GM12878 (cell line): Measurements from ENCODE around the gene COMT. TPM values are rescaled to one million over a fixed set of nuclear protein-coding genes. Genes with fewer than 3 reads are reported as not detected.

Source experiments
- ATAC-seq: fragments of 200-7000 bp; cut with Tn5 transposase; 3 replicates; pipeline ENCODE4 v1.9.1; 2020; ENCODE audit warnings: mild to moderate bottlenecking, moderate library complexity
- Bru-seq: library from RNA; stranded (reverse); fragments of 400-500 nt; gene quantifications from one replicate; lab custom pipeline; 2021; lab: Mats Ljungman, UMichigan
- BruChase-seq, 2 experiments: library from RNA; stranded (reverse); fragments of 400-500 nt; gene quantifications; one replicate each; lab custom pipeline; 2021; lab: Mats Ljungman, UMichigan
- BruUV-seq: library from RNA; stranded (reverse); fragments of 400-500 nt; replicated peaks from 2 replicates; lab custom pipeline; 2021; lab: Mats Ljungman, UMichigan
- CTCF ChIA-PET: fragments of 300-600 bp; sonication (Branson Sonifier 250); formaldehyde crosslinking; extraction: SDS; loops from one replicate; lab custom pipeline; 2021; ENCODE audit warnings: inconsistent platforms; lab: Yijun Ruan, JAX
- POLR2A ChIA-PET: fragments of 350-600 bp; formaldehyde crosslinking; extraction: SDS; loops from one replicate; lab custom pipeline; 2021; ENCODE audit warnings: inconsistent platforms; lab: Charles Lee
- RAD21 ChIA-PET: fragments of 300-600 bp; sonication (Branson Sonifier 250); formaldehyde crosslinking; loops from one replicate; lab custom pipeline; 2023; ENCODE audit warnings: antibody characterized with exemption; ENCODE audit not compliant: unreplicated experiment; lab: Charles Lee
- SMC1A ChIA-PET: fragments of 300-600 bp; sonication (Branson Sonifier 250); formaldehyde crosslinking; loops from one replicate; lab custom pipeline; 2023; ENCODE audit not compliant: unreplicated experiment, uncharacterized antibody; lab: Charles Lee
- DNase-seq: peaks from one replicate; pipeline ENCODE4 v3.0.0-alpha.2; 2011; ENCODE audit warnings: low read depth, low spot score
- FAIRE-seq: peaks from 3 replicates; lab custom pipeline; 2011; peaks lifted over from hg19 to GRCh38; lab: Jason Lieb, UNC
- H2AFZ ChIP-seq: 2 replicates; pipeline ENCODE4 v1.6.0; 2011; ENCODE audit warnings: low read depth, low read length, control low read depth; ENCODE audit not compliant: control insufficient read depth
- H3K27ac ChIP-seq: 2 replicates; pipeline ENCODE4 v1.5.1; 2011; ENCODE audit warnings: control low read depth; ENCODE audit not compliant: control insufficient read depth, insufficient read depth
- H3K27me3 ChIP-seq, 2 experiments: replicated peaks in 1 of 2; 2 replicates each; pipeline versions ENCODE4 v1.6.0 to v1.6.1; 2011; ENCODE audit warnings: low read length in 1 of 2; ENCODE audit not compliant: control insufficient read depth in 2 of 2, insufficient read depth in 2 of 2
- H3K36me3 ChIP-seq, 2 experiments: 2 replicates each; pipeline ENCODE4 v1.5.1; 2011; ENCODE audit warnings: low read length in 1 of 2; ENCODE audit not compliant: control insufficient read depth in 2 of 2, insufficient read depth in 2 of 2
- H3K4me1 ChIP-seq: 2 replicates; pipeline ENCODE4 v1.6.1; 2011; ENCODE audit warnings: mild to moderate bottlenecking, low read length, moderate library complexity, mixed read lengths; ENCODE audit not compliant: control insufficient read depth, insufficient read depth
- H3K4me2 ChIP-seq: 2 replicates; pipeline ENCODE4 v1.6.0; 2011; ENCODE audit warnings: control low read depth; ENCODE audit not compliant: control insufficient read depth, insufficient read depth
- H3K4me3 ChIP-seq: fragments of 200-600 bp; sonication (generic); 2 replicates; pipeline ENCODE4 v1.5.1; 2016
- H3K79me2 ChIP-seq: 2 replicates; pipeline ENCODE4 v1.6.0; 2011; ENCODE audit warnings: low read length; ENCODE audit not compliant: control insufficient read depth, insufficient read depth
- H3K9ac ChIP-seq: 2 replicates; pipeline ENCODE4 v1.8.0; 2011; ENCODE audit warnings: low read length, control low read depth, mixed read lengths; ENCODE audit not compliant: control insufficient read depth, insufficient read depth
- H3K9me3 ChIP-seq: replicated peaks from 3 replicates; pipeline ENCODE4 v1.5.1; 2011; ENCODE audit warnings: mild to moderate bottlenecking, low read length; ENCODE audit not compliant: control insufficient read depth, insufficient read depth
- H4K20me1 ChIP-seq: 2 replicates; pipeline ENCODE4 v1.6.0; 2011; ENCODE audit not compliant: control insufficient read depth, insufficient read depth
- CBX5 ChIP-seq: sonication (generic); IDR thresholded peaks from 2 replicates; pipeline ENCODE4 v1.6.1; 2016; ENCODE audit warnings: low read depth, moderate library complexity, mild to moderate bottlenecking, inconsistent platforms
- EGR1 ChIP-seq, 2 experiments: IDR thresholded peaks; 1 replicate in 1 of 2; 2 replicates in 1 of 2; pipeline ENCODE4 v1.6.1; 2011 to 2012; ENCODE audit warnings: low read depth in 2 of 2, low read length in 2 of 2, borderline replicate concordance in 1 of 2, mild to moderate bottlenecking in 1 of 2, moderate library complexity in 1 of 2
- ELK1 ChIP-seq: IDR thresholded peaks from 2 replicates; pipeline ENCODE4 v1.6.1; 2012; ENCODE audit warnings: low read depth, low read length, improper control_type of control experiment
- IRF3 ChIP-seq: fragments of 450-650 bp; IDR thresholded peaks from 2 replicates; pipeline ENCODE4 v1.6.1; 2014; ENCODE audit warnings: mild to moderate bottlenecking
- MEF2A ChIP-seq: IDR thresholded peaks from 2 replicates; pipeline ENCODE4 v1.6.1; 2011; ENCODE audit warnings: low read depth, mild to moderate bottlenecking, low read length, moderate library complexity; ENCODE audit not compliant: insufficient read depth
- MXI1 ChIP-seq: fragments of 150-350 bp; IDR thresholded peaks from 2 replicates; pipeline ENCODE4 v1.6.1; 2011; ENCODE audit warnings: low read depth, mild to moderate bottlenecking, inconsistent platforms, low read length, improper control_type of control experiment
- SMAD1 ChIP-seq: fragments of 450-650 bp; IDR thresholded peaks from 2 replicates; pipeline ENCODE4 v1.6.1; 2018; ENCODE audit warnings: mild to moderate bottlenecking, low read depth; ENCODE audit not compliant: partially characterized antibody
- SMARCA5 ChIP-seq: fragments of 450-650 bp; IDR thresholded peaks from 2 replicates; pipeline ENCODE4 v1.6.1; 2017; ENCODE audit warnings: mild to moderate bottlenecking
- SREBF1 ChIP-seq: IDR thresholded peaks from 2 replicates; pipeline ENCODE4 v1.6.1; 2012; ENCODE audit warnings: mild to moderate bottlenecking, low read length
- TAF1 ChIP-seq: IDR thresholded peaks from 2 replicates; pipeline ENCODE4 v1.6.1; 2011; ENCODE audit warnings: mild to moderate bottlenecking, low read depth, low read length, borderline replicate concordance
- ZBTB33 ChIP-seq: fragments of 450-650 bp; IDR thresholded peaks from 2 replicates; pipeline ENCODE4 v1.6.1; 2017; ENCODE audit warnings: mild to moderate bottlenecking
- ZNF622 ChIP-seq: fragments of 450-650 bp; IDR thresholded peaks from 2 replicates; pipeline ENCODE4 v1.6.1; 2017; ENCODE audit warnings: mild to moderate bottlenecking, inconsistent platforms
- WGBS: methylation state at CpG from one replicate; pipeline ENCODE4 v1.1.6; 2016; ENCODE audit warnings: low lambda C conversion rate; ENCODE audit not compliant: insufficient replicate concordance, insufficient coverage; ENCODE audit errors: missing lambda C conversion rate; 5-methylcytosine and 5-hydroxymethylcytosine counted together
- in situ Hi-C: fragments of 300-500 bp; cut with MboI; formaldehyde crosslinking; loops from 9 replicates; pipeline ENCODE4 v1.14.3; 2018; ENCODE audit warnings: mixed read lengths
- intact Hi-C: fragments of 100-400 bp; cut with micrococcal nuclease; formaldehyde crosslinking; loops from one replicate; pipeline ENCODE4 v1.14.2; 2022; ENCODE audit not compliant: unreplicated experiment
- long read RNA-seq, 2 experiments: library from polyadenylated mRNA; unstranded; transcript quantifications; one replicate each; pipeline ENCODE4 v2.0.0, GENCODE V29; 2019 to 2020
- polyA minus RNA-seq, 3 experiments: library from RNA; depleted of rRNA, polyadenylated mRNA; stranded (reverse); fragments of >200 nt; gene quantifications; 2 replicates each; pipeline ENCODE4 v1.2.3, GENCODE V29; 2011
- polyA plus RNA-seq, 11 experiments: library from polyadenylated mRNA; depleted of rRNA in 4 of 11; unstranded in 6 of 11; stranded (reverse) in 5 of 11; fragments of >200 nt; fragmentation: Nextera tagmentation in 4 of 11; fragmentation: Illumina TruSeq in 1 of 11; extraction: Ambion mirVana in 4 of 11; extraction: Trizol in 1 of 11; gene quantifications; 1 replicate in 1 of 11; 2 replicates in 10 of 11; pipeline versions ENCODE4 v1.2.1 to v1.2.3, GENCODE V29; 2011 to 2016; ENCODE audit warnings: inconsistent platforms in 2 of 11, missing spikeins in 2 of 11, low read depth in 1 of 11
- total RNA-seq, 4 experiments: library from RNA; depleted of rRNA in 3 of 4; stranded (reverse); fragments of >200 nt in 3 of 4; fragmentation: Illumina TruSeq in 1 of 4; extraction: Trizol in 1 of 4; gene quantifications; 2 replicates each; pipeline versions ENCODE4 v1.2.1 to v1.2.3, GENCODE V29; 2013 to 2021

COMT gene
- total RNA-seq (2013; cell fraction: nucleolus; rRNA removed) = 66.9 and 75.9 TPM in 2 replicates
- 107 and 112 TPM in 2 replicates for total RNA-seq (2014; rRNA removed)
- total RNA-seq (2014; rRNA removed; fragmentation: Illumina TruSeq; extraction: Trizol) = 26.8 and 33.7 TPM in 2 replicates
- 99.7 and 114 TPM in 2 replicates for total RNA-seq (2021)
- 26.9 TPM for polyA plus RNA-seq (2011; ENCODE audit: low read depth)
- polyA plus RNA-seq (2011; rRNA removed) = 12.4 and 30.7 TPM in 2 replicates
- polyA plus RNA-seq (2011; cell fraction: cytosol; rRNA removed) = 67.0 and 75.8 TPM in 2 replicates
- 77.9 and 87.9 TPM in 2 replicates for polyA plus RNA-seq (2011; cell fraction: nucleus; rRNA removed)
- 76.9 and 81.1 TPM in 2 replicates for polyA plus RNA-seq (2012)
- 4.8 and 26.1 TPM in 2 replicates for polyA plus RNA-seq (2014; fragmentation: Illumina TruSeq; extraction: Trizol)
- 10 to 100 TPM in 1 of 2 experiments, 1 to 10 TPM in 1; 4.5 to 16.1 TPM for polyA plus RNA-seq (2014; fragmentation: Nextera tagmentation; extraction: Ambion mirVana)
- polyA plus RNA-seq (2014; rRNA removed) = 98.5 and 117 TPM in 2 replicates
- polyA plus RNA-seq (2016; fragmentation: Nextera tagmentation; extraction: Ambion mirVana) = 100 to 1,000 TPM; 142 to 152 TPM
- polyA minus RNA-seq (2011; rRNA and poly(A)+ RNA removed) = 18.1 and 31.4 TPM in 2 replicates
- 13.0 and 19.3 TPM in 2 replicates for polyA minus RNA-seq (2011; cell fraction: cytosol; rRNA and poly(A)+ RNA removed)
- 11.8 and 20.2 TPM in 2 replicates for polyA minus RNA-seq (2011; cell fraction: nucleus; rRNA and poly(A)+ RNA removed)
- Bru-seq, nascent RNA = percentile 77 among the genes with signal in this experiment
- BruChase-seq, experiment 1, labeled RNA remaining after a 6-hour chase = percentile 83 among the genes with signal in this experiment
- percentile 79 among the genes with signal in this experiment for BruChase-seq, experiment 2, labeled RNA remaining after a 2-hour chase
- long read RNA-seq, experiment 1, transcript COMT-202 (6 exons, 2,437 nt) = major isoform, 38 of 54 reads
- long read RNA-seq, experiment 1, partial matches to known transcripts = 6 of 54 reads
- long read RNA-seq, experiment 1, other reads (novel, unspliced or antisense) = 9 of 54 reads
- long read RNA-seq, experiment 2, transcript COMT-202 (6 exons, 2,437 nt) = major isoform, 35 of 40 reads
- long read RNA-seq, experiment 2, partial matches to known transcripts = 1 of 40 reads
- long read RNA-seq, experiment 2, other reads (novel, unspliced or antisense) = 4 of 40 reads

- BruUV-seq = no TSS peak
- 2% methylated on average over 50 of the region's 63 CpGs for WGBS
- RAD21 ChIA-PET = interaction anchor here (0.7 to 2.2 kb wide), 2 partner anchors 86 to 166 kb away, joined by 3 to 7 read pairs; no protein-coding TSS in a partner anchor
- TF ChIP-seq ZBTB33 (no peak), MXI1 (0 out of 2 replicates have a peak, but pooled peaks have one; percentile 52), EGR1 (IDR thresholded peaks at IDR 0.05; ENCODE audit: borderline replicate concordance in 1 of 2, low read depth in 2 of 2, low read length in 2 of 2) (peak in 1 of 2 experiments; percentile 38; a peak in 1 of 3 replicates), TAF1 (peak; percentile 94), ZNF622 (no peak), CBX5 (no peak), IRF3 (no peak), SREBF1 (no peak), MEF2A (0 out of 2 replicates have a peak, but pooled peaks have one; percentile 32), SMARCA5 (0 out of 2 replicates have a peak, but pooled peaks have one; percentile 8), SMAD1 (no peak), ELK1 (peak; percentile 48; the same call in 1 of the 2 replicates)
Observed at GRCh38 chr22:19941365-19942082, at the start of gene COMT, which contains the start of gene TXNRD2. TSS of gene COMT (plus strand) at chr22:19941772. CDS start at chr22:19962527, 20,755 bp downstream. TSS of gene TXNRD2 (minus strand) at chr22:19941818. CDS start at chr22:19941803, 15 bp downstream.

More at GRCh38 chr22:19941365-19942082, at the start of gene COMT, which contains the start of gene TXNRD2:
- SMC1A ChIA-PET = no interaction called here
- ATAC-seq (peak; percentile 91), DNase-seq (no peak), FAIRE-seq (no peak)
- peak within 1 kb of the TSS; percentile 91 for H3K27ac ChIP-seq
- no peaks in the 10 kb centered on the region for H3K27me3 ChIP-seq
- peaks cover 15% of the 10 kb centered on the region; the same call in 1 of the 2 replicates for H3K4me1 ChIP-seq
- intact Hi-C loops (loop anchor here (5.0 kb wide), 1 partner anchor 84 kb away; no protein-coding TSS in a partner anchor), in situ Hi-C loops (no loop called here)
- POLR2A ChIA-PET = interaction anchor here (0.5 kb wide), 1 partner anchor 379 kb away, joined by 5 read pairs; no protein-coding TSS in a partner anchor
- no peaks in the 10 kb centered on the region for H4K20me1 ChIP-seq
- peak within 1 kb of the TSS; percentile 100 for H3K9ac ChIP-seq
- H3K79me2 ChIP-seq = peaks cover 39% of the 10 kb centered on the region
- peak within 1 kb of the TSS; percentile 94 for H3K4me3 ChIP-seq
- CTCF ChIA-PET = interaction anchor here (1.3 to 2.0 kb wide), 3 partner anchors 14 to 211 kb away, joined by 3 to 8 read pairs (median 4); no protein-coding TSS in a partner anchor
- peak within 1 kb of the TSS; percentile 92 for H2AFZ ChIP-seq
- no peaks in the 10 kb centered on the region for H3K9me3 ChIP-seq
- H3K36me3 ChIP-seq = no peaks in the 10 kb centered on the region
- peak within 1 kb of the TSS; percentile 97 for H3K4me2 ChIP-seq
